Erythroblast (primary cell): ENCODE results near the gene STK17A.

Experiments used
- GATA1 ChIP-seq: IDR thresholded peaks from 2 replicates; pipeline ENCODE4 v1.6.1; 2011; ENCODE audit warnings: low read depth, mild to moderate bottlenecking, control low read depth, low read length, moderate library complexity
- POLR2A ChIP-seq: IDR thresholded peaks from 2 replicates; pipeline ENCODE4 v1.6.1; 2011; ENCODE audit warnings: mild to moderate bottlenecking, low read length

- TF ChIP-seq POLR2A: no peak
- TF ChIP-seq GATA1: no peak
These were observed 45.0 kb upstream of the STK17A start for GRCh38 chr7:43537765-43538403.
